Measurements from ENCODE around the gene TBC1D23. TPM values are rescaled to one million over a fixed set of nuclear protein-coding genes. Genes with fewer than 3 reads are reported as not detected.
"Not testable (repeated sequence)": the region's sequence is repeated elsewhere in the genome, so short reads cannot be mapped to it uniquely, and the experiment has no call there.

TBC1D23 gene
- total and polyA plus RNA-seq, 9 of the 15 experiments (the other 6 are each of a cell fraction or from before 2014, with no cell fraction given) = 23.4 to 85.8 (median 43.7) TPM

- H3K9me1 ChIP-seq (ENCODE audit: control insufficient read depth, insufficient read depth, low read length); H2AFZ ChIP-seq (ENCODE audit: low read depth, low read length); in situ Hi-C loops (cut with MboI); H3K4me3 ChIP-seq; ATAC-seq; BruUV-seq (replicated peaks); H3K27ac ChIP-seq (ENCODE audit: extremely low read depth, low read depth, low read length); H4K20me1 ChIP-seq (replicated peaks; ENCODE audit: control insufficient read depth, insufficient read depth, low read length); H3K9me3 ChIP-seq (replicated peaks; ENCODE audit: control insufficient read depth, insufficient read depth, low read depth, low read length); H3K27me3 ChIP-seq (ENCODE audit: control insufficient read depth in 2 of 2, insufficient read depth in 2 of 2, low read length in 2 of 2); CTCF ChIA-PET (ENCODE audit: low intra/inter-chr PET ratio); DNase-seq (ENCODE audit: extremely low read depth in 1 of 4, low spot score in 3 of 4); H3K9ac ChIP-seq (ENCODE audit: insufficient read depth in 1 of 2, low read depth in 2 of 2, low read length in 2 of 2); H3K79me2 ChIP-seq (ENCODE audit: control insufficient read depth, insufficient read depth, low read length); POLR2A ChIA-PET; H3K4me2 ChIP-seq (ENCODE audit: insufficient read depth, low read length); FAIRE-seq; intact Hi-C loops (cut with micrococcal nuclease); H3K36me3 ChIP-seq (ENCODE audit: control insufficient read depth, insufficient read depth, low read length); H3K4me1 ChIP-seq (replicated peaks in 1 of 2; ENCODE audit: control insufficient read depth in 2 of 2, insufficient read depth in 2 of 2, low read length in 2 of 2): not testable (repeated sequence)
- WGBS (ENCODE audit: insufficient coverage, low coverage, missing lambda C conversion rate) = 13% methylated on average over 1 of the region's 1 CpG
- TF ChIP-seq RAD51 (IDR thresholded peaks at IDR 0.05; ENCODE audit: borderline replicate concordance, low read depth) = peak; percentile 20; the same call in 1 of the 2 replicates
- TF ChIP-seq, protein P1, sequence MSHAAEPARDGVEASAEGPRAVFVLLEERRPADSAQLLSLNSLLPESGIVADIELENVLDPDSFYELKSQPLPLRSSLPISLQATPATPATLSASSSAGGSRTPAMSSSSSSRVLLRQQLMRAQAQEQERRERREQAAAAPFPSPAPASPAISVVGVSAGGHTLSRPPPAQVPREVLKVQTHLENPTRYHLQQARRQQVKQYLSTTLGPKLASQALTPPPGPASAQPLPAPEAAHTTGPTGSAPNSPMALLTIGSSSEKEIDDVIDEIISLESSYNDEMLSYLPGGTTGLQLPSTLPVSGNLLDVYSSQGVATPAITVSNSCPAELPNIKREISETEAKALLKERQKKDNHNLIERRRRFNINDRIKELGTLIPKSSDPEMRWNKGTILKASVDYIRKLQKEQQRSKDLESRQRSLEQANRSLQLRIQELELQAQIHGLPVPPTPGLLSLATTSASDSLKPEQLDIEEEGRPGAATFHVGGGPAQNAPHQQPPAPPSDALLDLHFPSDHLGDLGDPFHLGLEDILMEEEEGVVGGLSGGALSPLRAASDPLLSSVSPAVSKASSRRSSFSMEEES (CRISPR knock-in tag; IDR thresholded peaks at IDR 0.05) = peak; percentile 27; the same call in 1 of the 2 replicates
These were observed 18.3 kb upstream of the TBC1D23 start for GRCh38 chr3:100242471-100242870.

- H3K79me2 ChIP-seq (ENCODE audit: control insufficient read depth, insufficient read depth, low read length) = no peaks in the 10 kb centered on the region
- in situ Hi-C loops (cut with MboI) (no loop called here), intact Hi-C loops (cut with micrococcal nuclease) (no loop called here)
- no peak for ATAC-seq
- CTCF ChIA-PET (ENCODE audit: low intra/inter-chr PET ratio) = no interaction called here
- no peak overlapping the region for H3K27ac ChIP-seq (ENCODE audit: extremely low read depth, low read depth, low read length)
- no peaks in the 10 kb centered on the region for H3K27me3 ChIP-seq (ENCODE audit: control insufficient read depth in 2 of 2, insufficient read depth in 2 of 2, low read length in 2 of 2)
- no peak overlapping the region for H3K4me2 ChIP-seq (ENCODE audit: insufficient read depth, low read length)
- H3K4me1 ChIP-seq (replicated peaks in 1 of 2; ENCODE audit: control insufficient read depth in 2 of 2, insufficient read depth in 2 of 2, low read length in 2 of 2) = no peaks in the 10 kb centered on the region
- no peak overlapping the region for H2AFZ ChIP-seq (ENCODE audit: low read depth, low read length)
- no peaks in the 10 kb centered on the region for H3K9me1 ChIP-seq (ENCODE audit: control insufficient read depth, insufficient read depth, low read length)
- FAIRE-seq = no peak
- BruUV-seq (replicated peaks) = no TSS peak
- H3K9me3 ChIP-seq (replicated peaks; ENCODE audit: control insufficient read depth, insufficient read depth, low read depth, low read length) = no peaks in the 10 kb centered on the region
- no peak overlapping the region for H3K4me3 ChIP-seq
- no peak overlapping the region for H3K9ac ChIP-seq (ENCODE audit: insufficient read depth in 1 of 2, low read depth in 2 of 2, low read length in 2 of 2)
- TF ChIP-seq HNRNPLL (IDR thresholded peaks at IDR 0.05; ENCODE audit: low read depth, low read length, poor library complexity, severe bottlenecking) (no peak), KDM2B (CRISPR knock-in tag; IDR thresholded peaks at IDR 0.05) (no peak)
- TF ChIP-seq, protein P2, sequence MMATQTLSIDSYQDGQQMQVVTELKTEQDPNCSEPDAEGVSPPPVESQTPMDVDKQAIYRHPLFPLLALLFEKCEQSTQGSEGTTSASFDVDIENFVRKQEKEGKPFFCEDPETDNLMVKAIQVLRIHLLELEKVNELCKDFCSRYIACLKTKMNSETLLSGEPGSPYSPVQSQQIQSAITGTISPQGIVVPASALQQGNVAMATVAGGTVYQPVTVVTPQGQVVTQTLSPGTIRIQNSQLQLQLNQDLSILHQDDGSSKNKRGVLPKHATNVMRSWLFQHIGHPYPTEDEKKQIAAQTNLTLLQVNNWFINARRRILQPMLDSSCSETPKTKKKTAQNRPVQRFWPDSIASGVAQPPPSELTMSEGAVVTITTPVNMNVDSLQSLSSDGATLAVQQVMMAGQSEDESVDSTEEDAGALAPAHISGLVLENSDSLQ (IDR thresholded peaks at IDR 0.05) = peak; percentile 60
- POLR2A ChIA-PET = interaction anchor here (0.5 to 1.7 kb wide), 3 partner anchors 10 to 249 kb away, joined by 3 to 5 read pairs (median 3); partner anchors contain the start of genes TBC1D23 and TMEM45A
- no peaks in the 10 kb centered on the region for H3K36me3 ChIP-seq (ENCODE audit: control insufficient read depth, insufficient read depth, low read length)
- no peaks in the 10 kb centered on the region for H4K20me1 ChIP-seq (replicated peaks; ENCODE audit: control insufficient read depth, insufficient read depth, low read length)
- no peak for DNase-seq (ENCODE audit: extremely low read depth in 1 of 4, low spot score in 3 of 4)
These were observed 16.5 kb upstream of the TBC1D23 start for GRCh38 chr3:100244264-100244663.

All from K562 (cell line).